G401.6 (cell line): ENCODE data around the gene LRPAP1.
"Not testable (repeated sequence)": the region's sequence is repeated elsewhere in the genome, so short reads cannot be mapped to it uniquely, and the experiment has no call there.

Experiments used
- FAIRE-seq: peaks from 2 replicates; lab custom pipeline; 2012; peaks lifted over from hg19 to GRCh38; lab: Jason Lieb, UNC

LRPAP1 gene

DNA sequence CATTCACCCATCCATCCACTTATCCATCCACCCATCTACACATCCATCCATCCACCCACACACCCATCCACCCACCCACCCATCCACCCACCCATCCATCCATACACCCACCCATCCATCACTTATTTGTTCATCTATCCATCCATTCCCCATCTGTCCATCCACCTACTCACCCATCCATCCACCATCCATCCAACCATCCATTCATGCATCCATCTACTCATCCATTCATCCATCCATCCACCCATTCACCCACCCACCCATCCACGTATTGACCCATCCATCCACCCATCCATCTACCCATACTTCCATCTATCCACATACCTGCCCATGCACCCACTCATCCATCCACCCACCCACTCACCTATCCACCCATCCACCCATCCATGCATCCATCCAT is 28.2 kb upstream of the LRPAP1 start:
- not testable (repeated sequence) for FAIRE-seq

DNA sequence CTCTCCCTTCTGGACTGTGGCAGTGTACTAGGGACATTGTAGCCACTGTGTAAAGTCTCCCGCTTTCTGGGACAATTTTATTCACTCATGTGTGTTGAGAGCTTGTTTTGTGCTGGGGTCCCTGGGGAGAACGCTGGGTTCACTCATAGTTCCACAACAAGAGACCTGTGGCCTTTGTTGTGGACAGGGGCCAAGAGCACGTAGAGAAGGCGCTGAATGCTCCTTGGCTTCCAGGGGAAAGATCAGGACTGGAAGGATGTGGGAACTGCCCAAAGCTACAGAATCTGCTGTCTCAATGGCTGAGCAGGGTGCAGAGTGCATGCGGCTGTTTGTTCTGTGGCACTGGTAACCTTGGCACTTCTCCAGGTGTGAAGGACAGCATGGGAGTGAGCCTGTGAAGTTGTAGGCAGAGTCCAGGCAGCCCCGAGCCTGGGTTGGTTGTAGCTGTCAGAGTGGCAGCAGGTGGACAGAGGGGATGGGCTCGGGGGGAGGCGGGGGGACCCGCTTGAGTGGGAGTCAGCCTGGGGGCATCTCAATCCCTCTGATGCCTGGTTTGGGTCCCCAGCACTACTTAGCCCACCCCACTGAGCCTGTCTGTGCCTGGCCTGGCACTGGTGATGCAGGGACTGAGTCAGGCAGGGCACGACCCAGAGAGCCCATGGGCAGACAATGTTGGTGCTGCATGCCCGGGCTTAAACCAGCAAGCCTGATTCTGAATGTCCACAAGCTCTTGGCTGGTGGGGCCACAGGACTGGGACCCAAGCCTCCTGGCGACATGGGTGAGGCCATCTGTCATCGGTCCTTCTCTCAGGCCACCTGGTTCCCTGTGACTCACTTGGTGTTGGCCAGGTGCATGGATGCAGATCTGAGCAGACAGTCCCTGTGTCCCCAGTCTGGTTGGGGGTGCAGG is 27.4 kb upstream of the LRPAP1 start:
- FAIRE-seq: not testable (repeated sequence)

DNA sequence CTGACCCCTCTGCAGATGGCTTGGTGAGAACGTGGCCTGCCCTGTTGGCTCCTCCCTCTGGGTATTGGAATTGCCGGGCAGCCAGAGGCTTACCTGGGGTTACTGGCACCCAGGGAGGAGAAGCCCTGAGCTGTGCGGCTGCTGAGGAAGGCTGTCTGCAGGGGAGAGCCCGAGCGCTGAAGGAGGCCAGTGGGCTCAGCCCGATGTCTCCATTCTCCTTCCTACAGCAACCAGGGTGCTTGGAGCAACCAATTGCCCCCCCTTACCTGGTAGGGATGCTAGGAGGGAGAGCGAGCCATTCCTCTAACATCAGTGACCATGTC is 26.3 kb upstream of the LRPAP1 start:
- not testable (repeated sequence) for FAIRE-seq

DNA sequence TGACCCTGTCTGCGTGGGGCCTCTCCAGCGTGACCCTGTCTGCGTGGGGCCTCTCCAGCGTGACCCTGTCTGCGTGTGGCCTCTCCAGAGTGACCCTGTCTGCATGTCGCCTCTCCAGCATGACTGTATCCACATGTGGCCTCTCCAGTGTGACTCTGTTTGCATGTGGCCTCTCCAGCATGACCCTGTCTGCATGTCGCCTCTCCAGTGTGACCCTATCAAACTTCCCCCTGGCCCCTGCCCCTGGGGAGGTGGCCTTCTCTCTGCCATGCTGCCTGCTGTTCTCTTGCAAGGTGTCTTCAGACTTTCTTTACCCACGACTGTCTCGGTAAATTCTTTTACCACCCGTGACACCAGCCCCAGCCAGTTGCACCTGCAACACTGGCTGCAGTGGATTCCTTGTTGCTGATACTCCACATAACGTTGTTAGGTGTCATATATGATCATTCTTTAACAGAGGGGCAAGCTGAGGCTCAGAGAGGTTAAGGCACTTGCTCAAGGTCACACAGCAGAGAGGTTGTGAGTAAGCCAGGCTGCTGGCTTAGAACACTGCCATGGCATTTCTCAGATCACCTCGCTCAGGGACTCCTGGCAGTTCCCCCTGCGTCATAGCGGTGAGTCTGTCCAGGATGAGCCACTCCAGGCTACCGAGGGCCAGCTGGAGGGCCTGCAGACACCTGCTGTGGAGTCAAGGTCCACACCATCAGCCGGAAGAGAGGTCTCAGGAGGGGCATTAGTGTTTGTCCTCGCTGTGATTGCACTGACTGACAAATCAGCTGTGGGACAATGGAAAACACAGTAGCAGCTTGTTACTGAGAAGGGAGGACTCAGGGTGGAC is 25.7 kb upstream of the LRPAP1 start:
- not testable (repeated sequence) for FAIRE-seq

DNA sequence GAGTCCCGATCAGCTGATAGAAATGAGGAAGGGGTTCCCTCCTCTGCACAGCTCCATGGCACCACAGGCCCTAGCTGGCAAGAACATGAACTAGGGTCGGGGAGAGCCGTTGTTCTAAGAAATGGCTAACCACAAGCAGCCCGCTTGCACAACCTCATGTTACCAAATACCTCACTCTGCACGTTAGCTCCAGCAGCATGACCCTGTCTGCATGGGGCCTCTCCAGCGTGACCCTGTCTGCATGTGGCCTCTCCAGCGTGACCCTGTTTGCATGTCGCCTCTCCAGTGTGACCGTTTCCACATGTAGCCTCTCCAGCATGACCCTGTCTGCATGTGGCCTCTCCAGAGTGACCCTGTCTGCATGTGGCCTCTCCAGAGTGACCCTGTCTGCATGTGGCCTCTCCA is 24.9 kb upstream of the LRPAP1 start:
- not testable (repeated sequence) for FAIRE-seq

DNA sequence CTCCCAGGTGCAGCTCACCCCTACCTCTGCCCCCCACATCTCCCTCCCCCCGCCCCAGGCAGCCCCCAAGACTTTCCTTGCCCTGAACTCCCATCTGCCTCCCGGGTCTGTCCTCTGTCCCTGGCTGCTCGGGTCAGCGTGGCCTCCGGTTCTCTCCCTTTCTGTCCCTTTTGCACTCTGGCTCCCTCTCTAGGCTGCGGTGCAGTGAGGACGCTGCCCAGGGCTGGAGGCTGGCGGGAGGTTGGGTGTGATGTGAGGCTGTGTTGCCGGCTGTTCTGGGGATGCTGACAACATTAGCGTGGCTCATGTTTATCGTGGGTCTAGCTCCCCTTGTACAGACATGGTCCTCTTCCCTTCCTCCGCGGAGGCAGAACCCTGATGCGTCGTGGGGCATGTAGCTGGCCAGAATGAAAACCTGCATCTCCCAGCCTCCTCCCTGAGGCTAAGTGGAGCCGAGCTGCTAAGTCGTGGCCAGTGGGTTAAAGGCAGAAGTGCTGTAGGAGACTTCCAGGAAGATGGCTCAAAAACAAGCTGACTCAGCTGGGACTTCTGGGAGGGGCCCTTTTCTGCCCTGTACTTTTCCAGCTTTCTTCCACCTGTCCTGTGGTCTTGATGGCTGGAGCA is 24.1 kb upstream of the LRPAP1 start:
- not testable (repeated sequence) for FAIRE-seq

DNA sequence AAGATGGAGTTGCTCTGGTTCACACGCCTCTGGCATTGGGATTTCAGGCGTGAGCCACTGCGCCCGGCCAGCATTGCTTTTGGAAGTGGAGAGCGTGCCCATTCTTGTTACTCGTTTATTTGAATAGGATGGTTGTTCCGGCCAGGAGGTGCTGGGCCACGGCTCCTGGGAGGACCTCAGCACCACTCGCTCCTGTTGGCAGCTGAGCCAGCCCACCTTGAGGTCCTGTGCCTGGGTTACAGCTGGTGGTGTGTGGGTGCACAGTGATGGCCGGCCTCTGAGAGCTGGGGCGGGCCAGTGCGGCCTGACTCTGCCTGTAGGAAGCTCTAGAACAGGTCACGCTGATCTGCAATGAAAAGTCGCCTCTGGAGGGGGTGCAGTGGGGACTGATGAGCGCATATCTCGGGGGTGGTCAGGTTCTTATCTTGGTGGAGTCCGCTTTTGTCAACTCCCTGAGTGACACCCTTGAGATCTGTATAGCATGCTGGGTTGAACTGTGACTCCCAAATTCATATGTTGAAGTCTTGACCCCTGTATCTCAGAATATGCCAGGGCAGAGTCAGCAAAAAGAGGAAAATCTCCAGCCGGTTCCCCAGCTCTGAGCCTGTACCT is 23.3 kb upstream of the LRPAP1 start:
- FAIRE-seq: not testable (repeated sequence)

DNA sequence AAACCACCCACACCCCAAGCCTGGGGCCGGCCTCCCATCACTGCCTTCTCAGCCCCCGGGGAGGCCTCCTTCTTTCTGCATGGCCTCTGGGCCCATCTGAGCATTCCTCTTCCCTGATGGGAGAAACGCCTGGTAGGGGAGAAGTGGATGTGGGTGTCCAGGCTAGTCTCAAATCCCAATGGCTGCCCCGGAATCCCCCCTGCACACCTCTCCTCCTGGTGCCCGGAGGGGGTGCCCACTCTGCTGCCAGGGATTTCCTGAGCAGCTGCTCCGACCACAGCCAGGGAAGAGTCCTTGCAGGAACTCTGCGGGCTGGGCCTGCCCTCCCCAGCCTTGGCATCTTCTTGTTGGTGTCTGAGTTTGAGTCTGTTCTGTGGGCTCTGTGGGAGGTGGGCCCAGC is 19.1 kb upstream of the LRPAP1 start:
- FAIRE-seq: not testable (repeated sequence)

DNA sequence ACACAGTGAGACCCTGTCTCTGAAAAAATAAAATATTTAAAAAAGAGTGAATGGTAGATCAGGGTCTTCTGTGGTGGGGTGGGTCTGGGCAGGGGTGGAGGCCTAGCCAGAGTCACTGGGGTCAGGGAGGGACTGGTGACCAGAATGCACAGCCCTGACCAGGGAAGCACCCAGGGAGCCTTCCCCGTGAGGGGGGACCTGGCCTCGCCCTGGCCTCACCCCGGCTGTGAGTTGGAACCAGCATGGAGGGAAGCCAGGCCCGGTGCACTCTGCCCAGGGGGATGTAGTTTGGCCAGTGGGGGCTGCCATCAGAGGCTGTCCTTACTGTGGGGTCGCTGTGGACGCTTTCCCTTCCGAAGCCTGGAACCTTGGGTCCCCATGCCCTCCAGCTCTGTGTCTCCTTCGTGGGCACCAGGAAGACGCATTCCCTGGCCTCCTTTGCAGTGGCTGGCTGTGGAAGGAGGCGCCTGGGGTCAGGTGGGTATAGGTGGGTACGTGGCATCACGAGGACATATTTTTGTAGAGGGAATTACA is 18.6 kb upstream of the LRPAP1 start:
- not testable (repeated sequence) for FAIRE-seq

DNA sequence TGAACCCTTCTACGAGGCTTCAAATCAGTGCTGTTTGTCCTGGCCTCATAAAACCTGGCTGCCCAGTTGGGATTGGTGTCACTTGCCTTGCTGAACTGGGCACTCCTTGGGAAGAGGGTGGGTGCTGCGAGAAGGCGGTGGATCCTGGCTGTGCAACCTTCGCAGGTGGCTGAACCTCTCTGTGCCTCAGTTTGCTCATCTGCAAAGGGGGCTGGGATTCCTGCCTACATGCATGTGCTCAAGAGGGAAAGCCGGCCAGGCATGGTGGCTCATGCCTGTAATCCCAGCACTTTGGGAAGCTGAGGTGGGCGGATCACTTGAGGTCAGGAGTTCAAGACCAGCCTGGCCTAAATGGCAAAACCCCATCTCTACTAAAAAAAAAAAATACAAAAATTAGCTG is 17.8 kb upstream of the LRPAP1 start:
- not testable (repeated sequence) for FAIRE-seq

DNA sequence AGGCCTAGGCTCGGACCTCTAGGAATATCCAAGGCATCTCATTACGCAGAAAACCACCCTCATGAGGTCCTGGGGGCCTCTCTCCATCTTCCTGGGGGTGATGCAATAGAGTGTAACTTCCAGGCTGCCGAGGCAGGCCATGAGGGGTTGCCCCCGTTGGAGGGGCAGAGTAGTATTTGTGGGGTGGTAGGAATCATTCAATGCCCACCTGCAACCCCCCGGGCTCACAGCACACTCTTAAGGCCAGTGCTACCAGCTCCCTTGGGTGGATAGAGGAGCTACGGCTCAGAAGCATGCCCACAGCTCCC is 17.4 kb upstream of the LRPAP1 start:
- FAIRE-seq: not testable (repeated sequence)

DNA sequence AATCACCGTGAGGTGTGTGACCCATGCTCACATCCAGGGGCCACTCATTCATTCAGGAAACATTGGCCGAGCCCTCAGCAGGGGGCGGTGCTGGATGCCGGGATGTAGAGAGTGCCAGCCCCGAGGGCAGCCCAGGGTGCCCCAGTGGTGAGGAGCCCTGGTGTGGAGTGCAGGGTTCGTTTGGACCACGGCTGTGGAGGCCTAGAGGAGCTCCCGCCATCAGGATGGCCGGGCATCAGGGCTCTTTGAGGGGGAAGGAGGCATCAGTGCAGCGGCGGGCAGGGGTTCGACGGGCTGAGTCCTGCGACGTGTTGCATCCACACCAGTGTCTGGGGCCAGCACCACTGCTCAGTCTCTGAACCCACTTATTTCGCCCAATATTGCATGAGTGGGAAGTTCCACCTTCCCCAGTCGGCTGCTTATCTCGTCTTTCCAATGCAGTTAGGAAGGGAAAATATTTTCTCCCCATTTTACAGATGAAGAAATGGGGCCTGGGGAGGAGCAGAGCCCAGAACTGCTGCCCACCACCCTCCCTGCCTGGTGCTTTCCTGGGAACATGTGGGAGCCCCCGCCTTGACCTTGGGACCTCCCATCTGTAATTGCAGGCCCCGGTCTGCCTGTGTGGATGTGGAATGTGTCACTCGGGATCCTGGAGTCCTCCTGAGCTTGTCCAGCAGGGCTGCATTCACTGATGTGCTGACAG is 16.9 kb upstream of the LRPAP1 start:
- FAIRE-seq: not testable (repeated sequence)

DNA sequence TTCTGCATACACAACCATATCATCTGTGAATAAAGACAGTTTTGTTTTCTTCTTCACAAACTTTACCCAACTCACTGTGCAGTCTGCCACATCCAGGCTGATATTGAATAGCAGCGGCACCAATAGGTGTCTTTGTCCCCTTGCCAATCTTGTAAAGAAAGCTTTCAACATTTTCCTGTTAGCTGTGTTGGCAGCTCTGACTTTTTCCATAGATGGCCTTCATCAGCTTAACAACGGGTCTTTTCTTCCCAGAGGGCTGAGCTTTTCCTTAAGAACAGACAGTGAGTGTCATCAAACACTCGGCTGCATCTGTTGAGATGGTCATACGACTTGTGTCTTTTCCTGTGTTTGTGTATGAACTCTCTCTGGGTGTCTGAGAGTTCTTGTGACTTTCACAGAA is 14.5 kb upstream of the LRPAP1 start:
- not testable (repeated sequence) for FAIRE-seq

DNA sequence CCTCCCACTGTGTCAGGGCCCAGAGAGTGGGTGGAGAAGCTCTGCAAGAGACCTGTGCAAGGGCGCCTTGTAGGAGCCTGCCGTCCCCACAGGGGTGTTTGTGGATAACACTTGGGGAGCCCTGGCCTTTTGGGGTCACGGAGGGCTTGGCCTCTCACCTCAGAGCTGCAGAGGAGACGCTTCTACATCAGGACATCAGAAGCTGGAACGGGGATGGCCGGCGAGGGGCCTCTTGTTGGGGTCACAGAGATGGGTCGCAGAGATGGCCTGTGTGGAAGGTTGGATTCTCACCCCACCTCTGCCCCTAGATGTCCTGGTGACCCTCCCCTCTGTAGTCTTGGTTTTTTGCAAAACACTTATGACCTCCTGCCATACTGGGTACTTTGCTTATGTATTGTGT is 13.1 kb upstream of the LRPAP1 start:
- FAIRE-seq: not testable (repeated sequence)

DNA sequence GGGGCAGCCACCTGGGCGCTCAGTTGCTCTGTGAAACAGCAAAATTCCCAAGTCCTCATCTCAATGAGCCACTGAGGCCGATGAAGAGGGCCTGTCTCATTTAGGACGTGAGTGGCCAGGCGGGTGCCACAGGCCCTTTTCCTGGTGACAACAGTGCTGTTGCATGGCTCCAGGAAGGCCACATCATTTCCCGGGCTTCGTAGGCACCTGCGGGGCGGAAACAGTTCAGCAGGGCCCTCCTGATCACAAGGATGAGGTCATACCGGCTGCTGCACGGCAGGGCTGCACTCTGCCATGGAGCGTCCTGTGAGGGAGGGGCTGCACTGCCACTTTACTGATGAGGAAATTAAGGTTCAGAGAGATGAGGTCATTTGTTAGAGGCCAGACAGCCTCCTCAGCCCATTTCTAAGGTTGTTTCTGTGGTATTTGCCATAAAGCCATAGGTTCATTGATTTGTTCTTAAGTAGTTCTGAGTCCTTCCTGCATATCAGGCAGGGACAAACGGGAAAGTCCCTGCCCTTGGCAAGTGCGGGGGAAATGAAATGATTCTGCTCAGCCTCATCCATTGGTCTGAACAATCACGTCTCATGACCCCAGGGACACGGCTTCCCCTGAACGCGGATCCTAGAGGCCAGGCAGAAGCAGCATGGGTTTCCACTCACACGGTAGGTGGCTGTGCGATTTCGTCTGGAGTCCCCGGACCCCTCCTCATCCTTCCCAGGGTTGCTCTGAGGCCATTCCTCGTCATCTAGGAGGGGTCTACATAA is 12.2 kb upstream of the LRPAP1 start:
- not testable (repeated sequence) for FAIRE-seq

DNA sequence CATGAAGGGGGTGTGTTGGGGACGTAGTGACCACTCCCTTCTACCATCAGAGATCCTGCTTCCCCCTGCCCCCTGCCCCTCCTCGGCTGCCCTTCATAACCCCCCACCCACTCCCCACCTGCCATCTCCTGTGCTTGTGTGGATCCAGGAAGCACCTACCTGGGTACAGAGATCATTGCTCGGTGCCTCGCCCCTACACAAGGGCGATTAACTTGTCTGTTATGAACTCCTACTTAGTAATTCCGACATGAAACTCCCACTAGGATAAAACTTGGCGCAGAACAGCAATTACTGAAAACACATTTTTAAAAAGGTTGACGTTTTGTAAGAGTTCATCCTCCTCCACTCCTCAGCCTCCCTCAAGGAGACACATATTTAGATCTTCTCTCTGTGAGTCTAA is 11.2 kb upstream of the LRPAP1 start:
- not testable (repeated sequence) for FAIRE-seq

DNA sequence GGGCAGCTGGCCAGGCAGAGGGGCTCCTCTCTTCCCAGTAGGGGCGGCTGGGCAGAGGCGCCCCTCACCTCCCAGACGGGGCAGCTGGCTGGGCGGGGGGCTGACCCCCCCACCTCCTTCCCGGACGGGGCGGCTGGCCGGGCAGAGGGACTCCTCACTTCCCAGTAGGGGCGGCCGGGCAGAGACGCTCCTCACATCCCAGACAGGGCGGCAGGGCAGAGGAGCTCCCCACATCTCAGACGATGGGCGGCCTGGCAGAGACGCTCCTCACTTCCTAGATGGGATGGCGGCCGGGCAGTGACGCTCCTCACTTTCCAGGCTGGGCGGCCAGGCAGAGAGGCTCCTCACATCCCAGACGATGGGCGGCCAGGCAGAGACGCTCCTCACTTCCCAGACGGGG is 6.7 kb upstream of the LRPAP1 start:
- FAIRE-seq: not testable (repeated sequence)

DNA sequence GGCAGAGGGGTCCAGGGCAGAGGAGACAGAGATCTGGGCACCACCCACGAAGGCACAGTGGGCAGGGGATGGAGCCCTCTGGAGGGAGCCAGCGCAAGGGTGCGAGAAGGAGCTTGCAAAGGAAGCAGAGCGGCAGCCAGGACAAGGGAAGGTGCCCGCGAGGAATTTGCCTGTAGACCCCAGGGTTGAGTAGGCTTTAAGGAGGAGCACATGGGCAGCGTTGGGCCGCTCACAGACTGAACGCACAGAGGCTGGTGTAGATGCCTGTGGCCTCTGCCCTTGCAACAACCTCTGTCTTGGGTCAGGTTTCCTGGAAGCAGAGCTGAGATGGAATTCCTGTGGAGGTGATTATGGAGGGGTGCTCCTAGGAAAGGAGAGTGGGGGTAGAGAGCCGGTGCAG is 3.6 kb upstream of the LRPAP1 start:
- FAIRE-seq: not testable (repeated sequence)

DNA sequence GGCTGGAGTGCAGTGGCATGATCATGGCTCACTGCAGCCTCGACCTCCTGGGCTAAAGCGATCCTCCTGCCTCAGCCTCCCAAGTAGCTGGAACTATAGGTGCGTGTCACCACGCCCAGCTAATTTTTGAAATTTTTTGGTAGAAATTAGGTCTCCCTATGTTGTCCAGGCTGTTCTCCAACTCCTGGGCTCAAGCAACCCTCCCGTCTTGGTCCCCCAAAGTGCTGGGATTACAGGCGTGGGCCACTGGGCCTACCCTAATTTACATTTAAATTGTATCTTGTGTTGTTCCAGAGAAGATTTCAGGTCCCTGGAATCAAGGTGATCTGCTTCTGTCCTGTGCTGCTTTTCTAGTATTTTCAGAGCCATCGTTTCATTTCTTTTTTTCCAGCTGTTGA is 1.2 kb upstream of the LRPAP1 start:
- no peak for FAIRE-seq

DNA sequence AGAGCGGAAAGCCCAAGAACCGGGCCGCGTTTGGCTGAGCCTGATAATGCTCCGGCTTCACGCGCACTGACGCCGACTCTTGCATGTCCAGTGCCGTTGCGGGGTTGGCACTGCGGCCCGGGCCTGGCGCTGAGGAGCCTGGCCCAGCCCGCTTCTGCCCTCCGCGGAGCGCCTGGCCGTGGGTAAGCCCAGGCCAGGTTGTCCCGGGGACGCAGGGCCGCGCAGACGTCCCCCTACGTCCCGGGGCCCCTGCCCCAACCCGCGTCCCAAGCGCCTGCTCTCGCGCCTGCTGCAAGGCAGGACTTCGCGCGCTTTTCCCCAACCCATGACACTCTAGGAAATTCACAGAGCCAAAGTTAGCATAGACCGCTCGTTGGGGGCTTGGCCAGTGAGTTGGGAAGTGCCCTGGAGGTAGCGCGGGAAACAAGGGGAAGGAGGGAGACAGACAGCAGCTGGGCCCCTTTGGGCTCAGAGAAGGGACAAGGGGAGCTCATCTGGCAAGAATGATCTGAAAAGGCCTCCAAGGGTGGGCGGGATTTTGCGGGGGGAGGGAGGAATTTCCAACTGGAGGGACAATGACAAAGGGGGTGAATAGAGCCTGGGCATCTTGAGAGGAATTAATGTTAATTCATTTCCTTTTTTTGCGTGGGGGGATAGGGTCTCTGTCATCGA is 665 bp upstream of the LRPAP1 start:
- no peak for FAIRE-seq
